ENCODE measurements around the gene LAMB1. TPM values are rescaled to one million over a fixed set of nuclear protein-coding genes. Genes with fewer than 3 reads are reported as not detected.

Gene LAMB1
- total RNA-seq, 1 experiment from 2014 or later = 101 TPM

DNA sequence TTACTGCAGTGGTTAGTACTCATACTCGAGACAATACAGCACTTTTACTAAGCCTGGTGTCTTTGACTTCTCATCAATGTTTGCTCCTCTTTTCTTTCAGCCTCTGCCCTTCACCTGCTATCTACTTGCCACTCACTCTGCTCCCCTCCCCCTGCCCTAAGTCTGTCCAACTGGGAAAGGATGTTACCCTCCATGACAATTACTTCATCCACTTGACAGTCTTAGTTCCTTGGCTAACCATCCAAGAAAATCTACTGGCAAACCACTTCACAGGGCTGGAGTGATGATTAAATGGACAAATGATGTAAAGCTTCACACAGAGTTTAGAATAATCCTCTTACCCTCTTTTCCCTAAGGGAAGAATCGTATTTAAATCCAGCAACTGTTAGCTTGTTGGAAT is 120.2 kb downstream of the LAMB1 start (continued):
- TF ChIP-seq, protein P1, sequence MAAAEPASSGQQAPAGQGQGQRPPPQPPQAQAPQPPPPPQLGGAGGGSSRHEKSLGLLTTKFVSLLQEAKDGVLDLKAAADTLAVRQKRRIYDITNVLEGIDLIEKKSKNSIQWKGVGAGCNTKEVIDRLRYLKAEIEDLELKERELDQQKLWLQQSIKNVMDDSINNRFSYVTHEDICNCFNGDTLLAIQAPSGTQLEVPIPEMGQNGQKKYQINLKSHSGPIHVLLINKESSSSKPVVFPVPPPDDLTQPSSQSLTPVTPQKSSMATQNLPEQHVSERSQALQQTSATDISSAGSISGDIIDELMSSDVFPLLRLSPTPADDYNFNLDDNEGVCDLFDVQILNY (CRISPR knock-in tag; IDR thresholded peaks at IDR 0.05) = no peak
- TF ChIP-seq ZNF317 (CRISPR knock-in tag; IDR thresholded peaks at IDR 0.05; ENCODE audit: borderline replicate concordance, low read depth) (no peak), ZMAT4 (CRISPR knock-in tag; IDR thresholded peaks at IDR 0.05) (no peak)
- TF ChIP-seq, protein P2, sequence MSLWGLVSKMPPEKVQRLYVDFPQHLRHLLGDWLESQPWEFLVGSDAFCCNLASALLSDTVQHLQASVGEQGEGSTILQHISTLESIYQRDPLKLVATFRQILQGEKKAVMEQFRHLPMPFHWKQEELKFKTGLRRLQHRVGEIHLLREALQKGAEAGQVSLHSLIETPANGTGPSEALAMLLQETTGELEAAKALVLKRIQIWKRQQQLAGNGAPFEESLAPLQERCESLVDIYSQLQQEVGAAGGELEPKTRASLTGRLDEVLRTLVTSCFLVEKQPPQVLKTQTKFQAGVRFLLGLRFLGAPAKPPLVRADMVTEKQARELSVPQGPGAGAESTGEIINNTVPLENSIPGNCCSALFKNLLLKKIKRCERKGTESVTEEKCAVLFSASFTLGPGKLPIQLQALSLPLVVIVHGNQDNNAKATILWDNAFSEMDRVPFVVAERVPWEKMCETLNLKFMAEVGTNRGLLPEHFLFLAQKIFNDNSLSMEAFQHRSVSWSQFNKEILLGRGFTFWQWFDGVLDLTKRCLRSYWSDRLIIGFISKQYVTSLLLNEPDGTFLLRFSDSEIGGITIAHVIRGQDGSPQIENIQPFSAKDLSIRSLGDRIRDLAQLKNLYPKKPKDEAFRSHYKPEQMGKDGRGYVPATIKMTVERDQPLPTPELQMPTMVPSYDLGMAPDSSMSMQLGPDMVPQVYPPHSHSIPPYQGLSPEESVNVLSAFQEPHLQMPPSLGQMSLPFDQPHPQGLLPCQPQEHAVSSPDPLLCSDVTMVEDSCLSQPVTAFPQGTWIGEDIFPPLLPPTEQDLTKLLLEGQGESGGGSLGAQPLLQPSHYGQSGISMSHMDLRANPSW (CRISPR knock-in tag; conservative IDR thresholded peaks at IDR 0.05; ENCODE audit: low read depth) = no peak
- TF ChIP-seq, protein P3, sequence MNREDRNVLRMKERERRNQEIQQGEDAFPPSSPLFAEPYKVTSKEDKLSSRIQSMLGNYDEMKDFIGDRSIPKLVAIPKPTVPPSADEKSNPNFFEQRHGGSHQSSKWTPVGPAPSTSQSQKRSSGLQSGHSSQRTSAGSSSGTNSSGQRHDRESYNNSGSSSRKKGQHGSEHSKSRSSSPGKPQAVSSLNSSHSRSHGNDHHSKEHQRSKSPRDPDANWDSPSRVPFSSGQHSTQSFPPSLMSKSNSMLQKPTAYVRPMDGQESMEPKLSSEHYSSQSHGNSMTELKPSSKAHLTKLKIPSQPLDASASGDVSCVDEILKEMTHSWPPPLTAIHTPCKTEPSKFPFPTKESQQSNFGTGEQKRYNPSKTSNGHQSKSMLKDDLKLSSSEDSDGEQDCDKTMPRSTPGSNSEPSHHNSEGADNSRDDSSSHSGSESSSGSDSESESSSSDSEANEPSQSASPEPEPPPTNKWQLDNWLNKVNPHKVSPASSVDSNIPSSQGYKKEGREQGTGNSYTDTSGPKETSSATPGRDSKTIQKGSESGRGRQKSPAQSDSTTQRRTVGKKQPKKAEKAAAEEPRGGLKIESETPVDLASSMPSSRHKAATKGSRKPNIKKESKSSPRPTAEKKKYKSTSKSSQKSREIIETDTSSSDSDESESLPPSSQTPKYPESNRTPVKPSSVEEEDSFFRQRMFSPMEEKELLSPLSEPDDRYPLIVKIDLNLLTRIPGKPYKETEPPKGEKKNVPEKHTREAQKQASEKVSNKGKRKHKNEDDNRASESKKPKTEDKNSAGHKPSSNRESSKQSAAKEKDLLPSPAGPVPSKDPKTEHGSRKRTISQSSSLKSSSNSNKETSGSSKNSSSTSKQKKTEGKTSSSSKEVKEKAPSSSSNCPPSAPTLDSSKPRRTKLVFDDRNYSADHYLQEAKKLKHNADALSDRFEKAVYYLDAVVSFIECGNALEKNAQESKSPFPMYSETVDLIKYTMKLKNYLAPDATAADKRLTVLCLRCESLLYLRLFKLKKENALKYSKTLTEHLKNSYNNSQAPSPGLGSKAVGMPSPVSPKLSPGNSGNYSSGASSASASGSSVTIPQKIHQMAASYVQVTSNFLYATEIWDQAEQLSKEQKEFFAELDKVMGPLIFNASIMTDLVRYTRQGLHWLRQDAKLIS (CRISPR knock-in tag; IDR thresholded peaks at IDR 0.05; ENCODE audit: borderline replicate concordance) = no peak

- H3K9me3 Mint-ChIP-seq = no peaks in the 10 kb centered on the region
- no peak for TF ChIP-seq KAT7 (CRISPR knock-in tag; IDR thresholded peaks at IDR 0.05; ENCODE audit: borderline replicate concordance)
- TF ChIP-seq CTCF (IDR thresholded peaks at IDR 0.05) = peak; percentile 38; the same call in 1 of the 2 replicates
- TF ChIP-seq SP1 (CRISPR knock-in tag; conservative IDR thresholded peaks at IDR 0.05) = 0 out of 2 replicates have a peak, but pooled peaks have one; percentile 16
- no peaks in the 10 kb centered on the region; the same call in 1 of the 2 replicates for H3K4me1 Mint-ChIP-seq
- no peak overlapping the region for H3K4me3 Mint-ChIP-seq
- H3K27me3 Mint-ChIP-seq (ENCODE audit: low read depth) = peaks cover 4% of the 10 kb centered on the region; the same call in 1 of the 2 replicates
- ChIA-PET CTCF (interaction anchor here (0.6 to 2.6 kb wide), 26 partner anchors 9 to 1768 kb away, joined by 3 to 20 read pairs (median 3); partner anchors contain the start of genes DLD, SLC26A4 and SYPL1), POLR2A (no interaction called here)
- DNase-seq (ENCODE audit: low spot score) (no peak), ATAC-seq (peak; percentile 79)
- H3K27ac Mint-ChIP-seq = no peak overlapping the region
- H3K36me3 Mint-ChIP-seq = no peaks in the 10 kb centered on the region
Observed at GRCh38 chr7:107879400-107880035, 123.4 kb downstream of the LAMB1 start.

- Mint-ChIP-seq H3K27me3 (ENCODE audit: low read depth) (no peaks in the 10 kb centered on the region), H3K4me3 (no peak overlapping the region), H3K27ac (no peak overlapping the region), H3K4me1 (no peaks in the 10 kb centered on the region; the same call in 1 of the 2 replicates), H3K9me3 (no peaks in the 10 kb centered on the region), H3K36me3 (no peaks in the 10 kb centered on the region)
- DNase-seq (ENCODE audit: low spot score) (no peak), ATAC-seq (no peak)
- POLR2A ChIA-PET = no interaction called here
- CTCF ChIA-PET = interaction anchor here (0.6 to 2.6 kb wide), 23 partner anchors 8 to 1767 kb away, joined by 3 to 20 read pairs (median 3); partner anchors contain the start of genes DLD, SLC26A4 and SYPL1
- TF ChIP-seq PRRX2 (CRISPR knock-in tag; IDR thresholded peaks at IDR 0.05) (no peak), JAZF1 (CRISPR knock-in tag; IDR thresholded peaks at IDR 0.05) (no peak), E2F4 (CRISPR knock-in tag; IDR thresholded peaks at IDR 0.05; ENCODE audit: borderline replicate concordance, low read depth) (no peak), ERG (CRISPR knock-in tag; IDR thresholded peaks at IDR 0.05) (no peak), IRF2 (CRISPR knock-in tag; IDR thresholded peaks at IDR 0.05; ENCODE audit: borderline replicate concordance, low read depth) (no peak), NR1H2 (CRISPR knock-in tag; IDR thresholded peaks at IDR 0.05) (no peak), FOXK1 (CRISPR knock-in tag; IDR thresholded peaks at IDR 0.05) (no peak), EMX1 (CRISPR knock-in tag; IDR thresholded peaks at IDR 0.05) (no peak)
Observed at GRCh38 chr7:107878636-107879035, 124.3 kb downstream of the LAMB1 start.
